Gastrocnemius medialis (tissue), 4 donors: ENCODE data around the gene OCRL.

Source experiments
- CTCF ChIP-seq, 5 experiments: fragments of 450-650 bp in 3 of 5; fragments of 200-600 bp in 2 of 5; sonication (generic) in 2 of 5; IDR thresholded peaks in 4 of 5; conservative IDR thresholded peaks in 1 of 5; 1 replicate in 4 of 5; 2 replicates in 1 of 5; pipeline ENCODE4 v1.5.1; 2016 to 2019; ENCODE audit warnings: antibody characterized with exemption in 5 of 5, mild to moderate bottlenecking in 3 of 5, moderate library complexity in 3 of 5
- POLR2A ChIP-seq, 2 donors: fragments of 450-650 bp; IDR thresholded peaks; one replicate each; pipeline ENCODE4 v1.6.1; 2017; ENCODE audit warnings: antibody characterized with exemption in 2 of 2, mild to moderate bottlenecking in 2 of 2, moderate library complexity in 2 of 2

- TF ChIP-seq CTCF (IDR thresholded peaks at IDR 0.05 in 4 of 5, conservative IDR thresholded peaks at IDR 0.05 in 1 of 5) (no peak), POLR2A (IDR thresholded peaks at IDR 0.05) (no peak)
Observed at GRCh38 chrX:129496625-129497024, 43.4 kb upstream of the OCRL start.
